ENCODE results near the gene MSRB3.

Gene MSRB3

DNA sequence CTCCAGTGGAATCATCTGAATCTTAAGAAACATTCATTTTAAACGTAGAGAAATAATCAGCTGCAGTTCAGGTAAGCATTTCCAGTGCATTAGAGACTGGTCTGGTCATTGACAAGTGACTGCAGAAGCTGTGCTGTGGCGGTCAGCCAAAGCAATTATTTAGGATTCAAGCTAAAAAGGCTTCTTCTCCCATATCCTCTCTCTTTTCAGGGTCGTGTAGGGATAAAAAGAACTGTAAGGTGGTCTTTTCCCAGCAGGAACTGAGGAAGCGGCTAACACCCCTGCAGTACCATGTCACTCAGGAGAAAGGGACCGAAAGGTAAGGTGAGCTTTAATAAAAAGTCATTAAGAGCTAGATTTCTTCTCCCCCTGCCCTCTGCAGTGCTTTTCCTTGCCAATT, 48.1 kb downstream of the MSRB3 start:
- no peaks in the 10 kb centered on the region for H3K4me1 ChIP-seq (ENCODE audit: control insufficient read depth, insufficient read depth, low read length)
- no peak overlapping the region for H3K4me3 ChIP-seq (ENCODE audit: low read depth, low read length)
- no peaks in the 10 kb centered on the region for H3K9me3 ChIP-seq (ENCODE audit: control insufficient read depth, insufficient read depth, low read depth, low read length)
- no peaks in the 10 kb centered on the region for H3K27me3 ChIP-seq (ENCODE audit: control insufficient read depth, insufficient read depth, low read length)
- no peak overlapping the region for H3K27ac ChIP-seq (ENCODE audit: low read depth, low read length)
- H3K36me3 ChIP-seq (ENCODE audit: control insufficient read depth, insufficient read depth, low read length): no peaks in the 10 kb centered on the region
- H3K9ac ChIP-seq (ENCODE audit: low read length): no peak overlapping the region

DNA sequence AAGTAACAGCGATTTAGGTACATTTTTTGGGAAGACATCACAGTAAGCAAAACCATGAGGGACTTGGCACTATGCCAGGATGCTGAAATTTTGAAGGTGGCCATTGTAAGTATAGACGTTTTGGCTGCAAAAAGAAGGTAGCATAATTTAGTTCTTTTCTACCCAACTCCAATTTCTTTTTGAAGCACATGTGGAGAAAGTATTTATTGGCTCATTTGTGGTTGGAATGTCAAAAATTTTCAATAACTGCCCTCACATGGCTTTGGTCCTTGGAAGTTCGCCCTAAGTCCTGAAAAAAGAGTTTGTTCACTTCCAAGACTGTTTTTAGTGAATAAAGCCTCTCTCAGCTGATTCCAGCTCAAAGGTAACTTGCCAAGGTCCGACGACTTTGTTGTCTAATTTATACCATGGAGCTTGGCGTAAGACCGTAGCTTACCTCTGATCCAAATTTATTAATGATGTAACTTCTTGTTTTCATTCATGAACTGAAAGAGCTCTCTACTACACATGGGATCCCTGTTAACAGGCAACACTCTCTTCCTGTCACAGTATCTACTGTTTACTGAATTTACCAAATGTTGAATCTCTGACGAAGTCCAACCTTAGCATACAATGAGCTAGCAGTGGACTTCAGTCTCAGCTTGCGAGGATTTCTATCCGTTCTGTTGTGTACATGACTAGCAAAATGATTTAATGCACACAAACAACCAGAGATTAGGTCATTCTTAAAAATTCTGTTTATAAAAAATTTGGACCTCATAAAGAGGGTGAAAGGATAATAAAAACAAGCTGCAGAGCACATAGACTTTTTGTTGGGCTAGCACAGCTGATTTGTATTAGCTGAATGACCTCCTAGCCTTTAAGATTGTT, 49.0 kb downstream of the MSRB3 start:
- Histone ChIP-seq H3K9me3 (ENCODE audit: control insufficient read depth, insufficient read depth, low read depth, low read length) (no peaks in the 10 kb centered on the region), H3K4me1 (ENCODE audit: control insufficient read depth, insufficient read depth, low read length) (no peaks in the 10 kb centered on the region), H3K27ac (ENCODE audit: low read depth, low read length) (no peak overlapping the region), H3K4me3 (ENCODE audit: low read depth, low read length) (no peak overlapping the region), H3K9ac (ENCODE audit: low read length) (no peak overlapping the region), H3K27me3 (ENCODE audit: control insufficient read depth, insufficient read depth, low read length) (no peaks in the 10 kb centered on the region), H3K36me3 (ENCODE audit: control insufficient read depth, insufficient read depth, low read length) (no peaks in the 10 kb centered on the region)

DNA sequence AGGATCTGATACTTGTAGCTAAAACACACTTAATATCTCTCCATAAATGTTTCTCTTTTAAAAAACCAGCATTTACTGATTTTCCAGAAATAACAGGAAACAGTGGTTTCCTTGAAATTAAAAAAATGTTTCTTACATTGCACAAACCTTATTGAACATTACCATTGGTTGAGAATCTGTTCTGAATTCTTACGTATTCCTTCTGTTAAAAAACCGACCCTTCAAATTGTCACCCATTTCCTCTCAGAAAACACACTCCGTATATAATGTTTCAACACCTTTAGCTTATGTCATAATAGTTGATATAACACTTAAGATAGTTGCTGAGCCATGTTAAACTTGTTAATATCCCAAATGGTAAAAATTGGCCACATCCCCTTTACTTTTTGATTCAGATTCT, 51.2 kb downstream of the MSRB3 start:
- Histone ChIP-seq H3K4me3 (ENCODE audit: low read depth, low read length) (no peak overlapping the region), H3K9me3 (ENCODE audit: control insufficient read depth, insufficient read depth, low read depth, low read length) (no peaks in the 10 kb centered on the region), H3K4me1 (ENCODE audit: control insufficient read depth, insufficient read depth, low read length) (no peaks in the 10 kb centered on the region), H3K9ac (ENCODE audit: low read length) (no peak overlapping the region), H3K27ac (ENCODE audit: low read depth, low read length) (no peak overlapping the region), H3K36me3 (ENCODE audit: control insufficient read depth, insufficient read depth, low read length) (no peaks in the 10 kb centered on the region), H3K27me3 (ENCODE audit: control insufficient read depth, insufficient read depth, low read length) (no peaks in the 10 kb centered on the region)

DNA sequence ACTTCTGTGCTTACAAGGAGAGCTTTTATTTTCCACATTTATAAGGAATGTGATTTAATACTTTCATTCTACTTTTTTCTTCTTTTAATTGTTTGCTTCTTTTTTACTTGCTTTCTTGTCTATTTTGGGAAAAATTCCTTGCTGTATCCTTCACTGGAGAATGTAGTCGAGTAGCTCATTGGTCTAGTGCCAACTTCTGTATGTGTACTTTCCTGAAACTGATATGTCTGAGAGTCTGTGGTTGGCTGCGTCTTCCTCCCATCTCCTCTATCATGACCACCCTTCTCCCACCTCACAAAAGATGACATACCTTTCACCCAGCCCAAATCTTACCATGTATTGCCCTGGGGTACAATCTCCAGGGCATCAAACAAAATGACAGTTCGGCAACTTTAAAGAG, 51.8 kb downstream of the MSRB3 start:
- Histone ChIP-seq H3K27me3 (ENCODE audit: control insufficient read depth, insufficient read depth, low read length) (no peaks in the 10 kb centered on the region), H3K4me3 (ENCODE audit: low read depth, low read length) (no peak overlapping the region), H3K36me3 (ENCODE audit: control insufficient read depth, insufficient read depth, low read length) (no peaks in the 10 kb centered on the region), H3K9me3 (ENCODE audit: control insufficient read depth, insufficient read depth, low read depth, low read length) (no peaks in the 10 kb centered on the region), H3K9ac (ENCODE audit: low read length) (no peak overlapping the region), H3K4me1 (ENCODE audit: control insufficient read depth, insufficient read depth, low read length) (peaks cover 2% of the 10 kb centered on the region), H3K27ac (ENCODE audit: low read depth, low read length) (no peak overlapping the region)

DNA sequence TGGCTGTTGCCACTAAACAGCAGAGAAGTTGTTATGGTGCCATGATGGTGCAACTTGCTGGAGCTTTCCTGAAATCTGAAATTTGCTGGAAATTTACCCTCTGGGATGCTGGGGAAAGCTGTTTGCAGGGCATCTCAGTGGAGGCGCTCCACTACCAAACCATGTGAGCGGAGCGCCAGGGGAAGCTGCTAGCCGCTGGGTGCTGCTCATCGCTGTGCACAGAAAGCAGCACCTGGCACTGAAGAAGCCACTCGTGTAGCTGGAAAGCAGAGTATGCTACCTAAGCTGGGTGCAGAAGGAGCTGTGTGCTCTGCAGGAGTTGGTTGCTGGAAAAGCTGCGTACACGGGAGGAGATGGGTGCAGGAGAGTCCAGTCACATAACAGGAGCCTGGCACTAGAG, 53.0 kb downstream of the MSRB3 start:
- Histone ChIP-seq H3K9me3 (ENCODE audit: control insufficient read depth, insufficient read depth, low read depth, low read length) (no peaks in the 10 kb centered on the region), H3K4me1 (ENCODE audit: control insufficient read depth, insufficient read depth, low read length) (peaks cover 7% of the 10 kb centered on the region), H3K36me3 (ENCODE audit: control insufficient read depth, insufficient read depth, low read length) (no peaks in the 10 kb centered on the region), H3K27me3 (ENCODE audit: control insufficient read depth, insufficient read depth, low read length) (no peaks in the 10 kb centered on the region), H3K27ac (ENCODE audit: low read depth, low read length) (no peak overlapping the region), H3K4me3 (ENCODE audit: low read depth, low read length) (no peak overlapping the region), H3K9ac (ENCODE audit: low read length) (no peak overlapping the region)

DNA sequence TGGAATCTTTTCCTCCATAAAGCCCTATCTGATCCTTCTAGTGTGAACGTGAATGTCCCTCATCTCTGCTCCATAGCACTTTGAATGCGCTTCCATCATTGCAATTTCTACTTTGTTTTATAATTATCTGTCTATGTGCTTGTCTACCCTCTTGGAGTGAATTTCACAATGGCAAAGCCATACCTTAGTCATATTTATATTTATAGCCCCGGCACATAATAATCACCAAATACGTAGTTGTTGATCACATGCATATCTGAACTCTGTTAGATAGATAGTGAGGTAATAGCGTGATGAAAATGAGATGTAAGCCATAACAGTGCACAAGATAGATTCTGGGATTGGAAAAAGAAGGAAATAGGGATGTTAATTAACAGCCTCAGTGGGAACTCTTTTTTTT, 55.2 kb downstream of the MSRB3 start:
- Histone ChIP-seq H3K4me3 (ENCODE audit: low read depth, low read length) (no peak overlapping the region), H3K4me1 (ENCODE audit: control insufficient read depth, insufficient read depth, low read length) (peaks cover 7% of the 10 kb centered on the region), H3K9me3 (ENCODE audit: control insufficient read depth, insufficient read depth, low read depth, low read length) (no peaks in the 10 kb centered on the region), H3K36me3 (ENCODE audit: control insufficient read depth, insufficient read depth, low read length) (no peaks in the 10 kb centered on the region), H3K9ac (ENCODE audit: low read length) (no peak overlapping the region), H3K27me3 (ENCODE audit: control insufficient read depth, insufficient read depth, low read length) (no peaks in the 10 kb centered on the region), H3K27ac (ENCODE audit: low read depth, low read length) (no peak overlapping the region)

DNA sequence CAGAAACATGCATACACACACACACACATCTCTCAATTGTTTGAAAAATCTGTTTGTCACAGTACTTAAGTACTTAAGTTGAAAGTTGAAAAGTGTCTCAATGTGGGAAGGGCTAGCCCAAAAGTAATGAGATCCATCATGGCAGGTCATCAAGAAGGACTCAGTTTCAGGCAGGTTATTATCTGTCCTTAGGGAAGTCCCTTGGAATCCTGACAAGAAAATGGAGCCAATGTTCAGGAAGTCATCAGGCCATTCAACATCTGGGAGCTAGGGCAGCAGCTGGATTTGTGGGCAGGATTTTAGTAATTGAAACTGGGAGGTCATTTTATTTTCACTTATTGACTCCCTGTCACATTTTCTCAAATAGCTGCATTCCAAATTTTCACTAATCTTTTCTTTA, 56.0 kb downstream of the MSRB3 start:
- H3K27me3 ChIP-seq (ENCODE audit: control insufficient read depth, insufficient read depth, low read length): no peaks in the 10 kb centered on the region
- no peak overlapping the region for H3K4me3 ChIP-seq (ENCODE audit: low read depth, low read length)
- H3K36me3 ChIP-seq (ENCODE audit: control insufficient read depth, insufficient read depth, low read length): no peaks in the 10 kb centered on the region
- H3K9ac ChIP-seq (ENCODE audit: low read length): no peak overlapping the region
- H3K4me1 ChIP-seq (ENCODE audit: control insufficient read depth, insufficient read depth, low read length): peaks cover 7% of the 10 kb centered on the region
- H3K27ac ChIP-seq (ENCODE audit: low read depth, low read length): no peak overlapping the region
- H3K9me3 ChIP-seq (ENCODE audit: control insufficient read depth, insufficient read depth, low read depth, low read length): no peaks in the 10 kb centered on the region

DNA sequence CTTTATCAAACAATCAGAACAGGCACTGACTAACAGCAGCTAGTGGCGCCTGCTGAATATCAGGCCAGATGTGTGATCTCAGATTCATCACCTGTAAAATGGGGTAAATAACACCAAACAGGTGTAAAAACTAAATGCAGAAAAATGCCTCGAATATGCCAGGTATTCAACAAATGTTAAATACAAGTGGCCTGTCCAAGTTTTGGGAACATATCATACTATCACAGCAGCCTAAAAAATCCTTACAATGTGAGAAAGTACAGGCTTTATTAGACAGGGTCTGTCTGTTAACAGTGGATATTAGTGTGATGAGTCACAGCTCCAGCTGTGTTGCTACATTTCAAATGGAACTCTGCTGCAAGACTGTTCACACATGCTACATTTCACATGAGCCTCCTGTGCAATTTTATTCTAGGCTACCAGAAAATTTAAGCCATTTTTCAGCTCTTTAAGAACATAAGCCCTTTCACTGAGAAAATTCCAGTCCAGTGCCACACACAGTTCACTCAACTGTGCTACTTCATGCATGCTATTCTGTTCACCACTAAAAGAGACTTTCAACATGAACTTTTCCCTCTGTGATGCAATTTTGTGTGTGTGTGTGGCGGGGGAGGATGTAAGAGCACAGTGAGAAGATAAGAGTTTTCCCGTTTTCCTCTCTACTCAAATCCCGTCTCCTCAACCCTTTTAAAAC, 56.7 kb downstream of the MSRB3 start:
- Histone ChIP-seq H3K27me3 (ENCODE audit: control insufficient read depth, insufficient read depth, low read length) (no peaks in the 10 kb centered on the region), H3K27ac (ENCODE audit: low read depth, low read length) (peak overlapping the region; percentile 7; the same call in 1 of the 2 replicates), H3K9ac (ENCODE audit: low read length) (no peak overlapping the region), H3K36me3 (ENCODE audit: control insufficient read depth, insufficient read depth, low read length) (no peaks in the 10 kb centered on the region), H3K4me1 (ENCODE audit: control insufficient read depth, insufficient read depth, low read length) (peaks cover 7% of the 10 kb centered on the region), H3K9me3 (ENCODE audit: control insufficient read depth, insufficient read depth, low read depth, low read length) (no peaks in the 10 kb centered on the region), H3K4me3 (ENCODE audit: low read depth, low read length) (no peak overlapping the region)

DNA sequence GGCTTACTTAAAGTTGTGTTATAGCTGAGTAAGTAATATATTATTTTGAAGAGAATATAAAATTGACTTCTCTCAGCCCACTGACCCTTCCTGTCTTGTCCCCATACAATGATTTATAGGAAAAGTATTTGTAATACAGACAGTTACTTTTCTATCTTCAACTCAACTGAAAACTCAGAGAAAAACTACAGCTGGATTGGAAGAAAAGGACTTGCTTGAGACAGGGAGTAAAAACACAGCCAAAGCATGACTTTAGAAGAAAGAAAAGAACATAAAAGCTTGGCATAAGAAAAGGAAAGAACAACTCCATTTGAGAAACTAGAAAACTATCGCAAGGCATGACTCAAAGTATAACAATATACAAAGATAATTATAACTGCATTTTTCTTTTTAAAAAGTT, 57.5 kb downstream of the MSRB3 start:
- Histone ChIP-seq H3K9me3 (ENCODE audit: control insufficient read depth, insufficient read depth, low read depth, low read length) (no peaks in the 10 kb centered on the region), H3K27me3 (ENCODE audit: control insufficient read depth, insufficient read depth, low read length) (no peaks in the 10 kb centered on the region), H3K4me1 (ENCODE audit: control insufficient read depth, insufficient read depth, low read length) (peaks cover 7% of the 10 kb centered on the region), H3K9ac (ENCODE audit: low read length) (no peak overlapping the region), H3K27ac (ENCODE audit: low read depth, low read length) (peak overlapping the region; percentile 7; the same call in 1 of the 2 replicates), H3K4me3 (ENCODE audit: low read depth, low read length) (no peak overlapping the region), H3K36me3 (ENCODE audit: control insufficient read depth, insufficient read depth, low read length) (no peaks in the 10 kb centered on the region)

DNA sequence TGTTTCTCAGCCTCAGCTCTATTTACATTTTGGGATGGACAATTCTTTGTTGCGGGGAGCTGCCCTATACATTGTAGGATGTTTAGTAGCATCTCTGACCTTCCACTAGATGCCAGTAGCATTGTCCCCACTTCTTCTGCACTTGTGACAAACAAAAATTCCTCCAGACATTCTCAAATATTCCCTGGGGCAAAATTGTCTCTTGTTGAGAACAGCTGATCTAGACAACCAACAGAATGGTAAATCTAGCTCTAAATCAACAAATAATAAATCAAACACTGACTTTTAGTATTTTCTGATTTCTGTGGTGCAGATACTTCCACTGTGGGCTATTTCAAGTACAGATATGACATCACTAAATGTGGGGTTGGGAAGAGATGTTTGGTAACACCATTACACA, 60.7 kb downstream of the MSRB3 start:
- no peak overlapping the region for H3K9ac ChIP-seq (ENCODE audit: low read length)
- peaks cover 7% of the 10 kb centered on the region for H3K4me1 ChIP-seq (ENCODE audit: control insufficient read depth, insufficient read depth, low read length)
- no peaks in the 10 kb centered on the region for H3K27me3 ChIP-seq (ENCODE audit: control insufficient read depth, insufficient read depth, low read length)

DNA sequence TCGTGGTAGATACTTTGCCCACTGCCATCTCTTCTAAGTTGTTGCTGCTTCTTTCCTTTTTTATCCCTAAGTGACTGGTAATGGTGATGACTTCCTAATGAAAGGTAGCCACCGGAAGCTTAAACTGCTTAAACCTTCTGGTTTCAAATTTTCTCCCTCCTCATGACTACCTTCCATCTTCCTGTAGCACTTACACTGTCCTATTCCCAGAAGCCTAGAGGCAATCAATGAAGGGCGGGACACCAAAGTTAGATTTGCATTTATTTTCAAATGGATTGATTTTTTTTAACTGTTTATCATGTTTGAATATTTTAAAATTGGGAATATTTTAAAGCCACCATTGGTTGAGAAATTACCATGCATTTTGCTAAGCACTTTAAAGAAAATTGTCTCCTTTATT, 64.7 kb downstream of the MSRB3 start:
- Histone ChIP-seq H3K9ac (ENCODE audit: low read length) (no peak overlapping the region), H3K27me3 (ENCODE audit: control insufficient read depth, insufficient read depth, low read length) (no peaks in the 10 kb centered on the region), H3K9me3 (ENCODE audit: control insufficient read depth, insufficient read depth, low read depth, low read length) (no peaks in the 10 kb centered on the region), H3K4me1 (ENCODE audit: control insufficient read depth, insufficient read depth, low read length) (no peaks in the 10 kb centered on the region), H3K4me3 (ENCODE audit: low read depth, low read length) (no peak overlapping the region), H3K27ac (ENCODE audit: low read depth, low read length) (no peak overlapping the region), H3K36me3 (ENCODE audit: control insufficient read depth, insufficient read depth, low read length) (no peaks in the 10 kb centered on the region)

More for the DNA sequence above, 60.7 kb downstream of the MSRB3 start:
- no peak overlapping the region for H3K27ac ChIP-seq (ENCODE audit: low read depth, low read length)
- no peaks in the 10 kb centered on the region for H3K9me3 ChIP-seq (ENCODE audit: control insufficient read depth, insufficient read depth, low read depth, low read length)
- no peaks in the 10 kb centered on the region for H3K36me3 ChIP-seq (ENCODE audit: control insufficient read depth, insufficient read depth, low read length)
- no peak overlapping the region for H3K4me3 ChIP-seq (ENCODE audit: low read depth, low read length)
